Gastroesophageal sphincter (tissue), 4 donors: ENCODE data around the gene MFF. TPM values are rescaled to one million over a fixed set of nuclear protein-coding genes. Genes with fewer than 3 reads are reported as not detected.

Experiments used
- ATAC-seq: fragments of 150-250 bp; one replicate; pipeline ENCODE4 v1.9.1; 2016; ENCODE audit warnings: mild to moderate bottlenecking, moderate library complexity
- H3K27ac ChIP-seq, 4 donors: fragments of 200-600 bp; sonication (generic) in 3 of 4; 1 replicate in 3 of 4; 2 replicates in 1 of 4; pipeline ENCODE4 v1.5.1; 2016 to 2019
- H3K27me3 ChIP-seq: fragments of 200-600 bp; sonication (generic); one replicate; pipeline ENCODE4 v1.5.1; 2019
- H3K36me3 ChIP-seq, 2 donors: fragments of 200-600 bp; sonication (generic); one replicate each; pipeline ENCODE4 v1.5.1; 2019; ENCODE audit warnings: control low read depth in 1 of 2
- H3K4me1 ChIP-seq, 3 donors: fragments of 200-600 bp; sonication (generic); 1 replicate in 2 of 3; 2 replicates in 1 of 3; pipeline ENCODE4 v1.5.1; 2016 to 2019; ENCODE audit warnings: control low read depth in 2 of 3
- H3K4me3 ChIP-seq, 2 donors: fragments of 200-600 bp; sonication (generic); one replicate each; pipeline ENCODE4 v1.5.1; 2019; ENCODE audit warnings: mild to moderate bottlenecking in 1 of 2, moderate library complexity in 1 of 2
- H3K9me3 ChIP-seq, 3 donors: fragments of 200-600 bp; sonication (generic); one replicate each; pipeline ENCODE4 v1.5.1; 2017 to 2019; ENCODE audit warnings: control low read depth in 2 of 3
- EP300 ChIP-seq: sonication (generic); formaldehyde crosslinking; IDR thresholded peaks from one replicate; pipeline ENCODE4 v1.6.1; 2017; ENCODE audit warnings: antibody characterized with exemption, mild to moderate bottlenecking
- POLR2A ChIP-seq, 2 donors: fragments of 450-650 bp; IDR thresholded peaks; one replicate each; pipeline ENCODE4 v1.6.1; 2017; ENCODE audit warnings: antibody characterized with exemption in 2 of 2, mild to moderate bottlenecking in 2 of 2, moderate library complexity in 1 of 2
- POLR2AphosphoS5 ChIP-seq: sonication (generic); formaldehyde crosslinking; IDR thresholded peaks from one replicate; pipeline ENCODE4 v1.6.1; 2017; ENCODE audit warnings: antibody characterized with exemption
- WGBS, 2 donors: methylation state at CpG; one replicate each; pipeline ENCODE4 v1.1.5; 2018; ENCODE audit warnings: low coverage in 1 of 2; 5-methylcytosine and 5-hydroxymethylcytosine counted together
- total RNA-seq, 4 donors: library from RNA; depleted of rRNA; stranded (reverse); fragments of >200 nt; gene quantifications; one replicate each; pipeline ENCODE4 v1.1.0, GENCODE V29; 2016
- TF ChIP-seq, protein P1 (sequence below), 4 experiments: fragments of 200-600 bp in 2 of 4; fragments of 450-650 bp in 2 of 4; sonication (generic) in 1 of 4; IDR thresholded peaks; one replicate each; pipeline ENCODE4 v1.5.1; 2017 to 2019; ENCODE audit warnings: antibody characterized with exemption in 4 of 4, mild to moderate bottlenecking in 2 of 4, moderate library complexity in 2 of 4

MFF gene
- total RNA-seq, 4 donors from 2014 or later, result 106 to 140 (median 118) TPM

- 83 to 93% methylated on average over 2 of the region's 2 CpGs for WGBS, 2 donors
- H3K4me3 ChIP-seq, result no peak overlapping the region
- H3K36me3 ChIP-seq, result peaks cover 0 to 60% of the 10 kb centered on the region in 2 donors
- TF ChIP-seq, protein P1, sequence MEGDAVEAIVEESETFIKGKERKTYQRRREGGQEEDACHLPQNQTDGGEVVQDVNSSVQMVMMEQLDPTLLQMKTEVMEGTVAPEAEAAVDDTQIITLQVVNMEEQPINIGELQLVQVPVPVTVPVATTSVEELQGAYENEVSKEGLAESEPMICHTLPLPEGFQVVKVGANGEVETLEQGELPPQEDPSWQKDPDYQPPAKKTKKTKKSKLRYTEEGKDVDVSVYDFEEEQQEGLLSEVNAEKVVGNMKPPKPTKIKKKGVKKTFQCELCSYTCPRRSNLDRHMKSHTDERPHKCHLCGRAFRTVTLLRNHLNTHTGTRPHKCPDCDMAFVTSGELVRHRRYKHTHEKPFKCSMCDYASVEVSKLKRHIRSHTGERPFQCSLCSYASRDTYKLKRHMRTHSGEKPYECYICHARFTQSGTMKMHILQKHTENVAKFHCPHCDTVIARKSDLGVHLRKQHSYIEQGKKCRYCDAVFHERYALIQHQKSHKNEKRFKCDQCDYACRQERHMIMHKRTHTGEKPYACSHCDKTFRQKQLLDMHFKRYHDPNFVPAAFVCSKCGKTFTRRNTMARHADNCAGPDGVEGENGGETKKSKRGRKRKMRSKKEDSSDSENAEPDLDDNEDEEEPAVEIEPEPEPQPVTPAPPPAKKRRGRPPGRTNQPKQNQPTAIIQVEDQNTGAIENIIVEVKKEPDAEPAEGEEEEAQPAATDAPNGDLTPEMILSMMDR (IDR thresholded peaks at IDR 0.05), result no peak
- TF ChIP-seq POLR2A (IDR thresholded peaks at IDR 0.05), result no peak
- no peak for TF ChIP-seq EP300
- no peak for TF ChIP-seq POLR2AphosphoS5
- H3K27me3 ChIP-seq, result no peaks in the 10 kb centered on the region
- no peak for ATAC-seq
- H3K9me3 ChIP-seq, result no peaks in the 10 kb centered on the region
- no peak overlapping the region for H3K27ac ChIP-seq
- H3K4me1 ChIP-seq, result no peaks in the 10 kb centered on the region
Observed at GRCh38 chr2:227341553-227341952, 16.5 kb downstream of the MFF start.

DNA sequence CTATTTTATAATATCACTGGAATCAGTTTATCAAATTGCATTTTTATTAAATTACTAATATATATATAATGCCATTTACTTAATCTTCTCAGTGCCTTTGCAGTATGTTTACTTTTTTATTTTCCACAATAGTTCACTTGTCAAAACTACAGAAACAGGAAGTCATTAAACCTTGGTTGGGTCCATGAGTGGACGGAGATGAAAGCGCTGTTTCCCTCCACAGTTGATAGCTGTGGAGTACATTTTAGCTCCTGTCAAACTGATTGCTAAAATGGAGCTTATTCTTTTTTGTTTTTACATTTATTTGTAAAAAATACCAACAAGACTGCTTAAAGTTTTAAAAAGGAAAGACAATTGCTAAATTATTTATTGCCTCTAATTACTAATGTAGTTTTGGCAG, 19.2 kb downstream of the MFF start:
- H3K27ac ChIP-seq, result no peak overlapping the region
- peaks cover 0 to 70% of the 10 kb centered on the region in 2 donors for H3K36me3 ChIP-seq
- TF ChIP-seq POLR2A (IDR thresholded peaks at IDR 0.05), result no peak
- TF ChIP-seq, protein P1 (IDR thresholded peaks at IDR 0.05), result no peak
- no peak for TF ChIP-seq POLR2AphosphoS5
- no peak for TF ChIP-seq EP300
- 84 to 100% methylated on average over 2 of the region's 2 CpGs for WGBS, 2 donors
- no peaks in the 10 kb centered on the region for H3K9me3 ChIP-seq
- ATAC-seq, result no peak
- no peak overlapping the region for H3K4me3 ChIP-seq
- H3K4me1 ChIP-seq, result no peaks in the 10 kb centered on the region
- no peaks in the 10 kb centered on the region for H3K27me3 ChIP-seq

DNA sequence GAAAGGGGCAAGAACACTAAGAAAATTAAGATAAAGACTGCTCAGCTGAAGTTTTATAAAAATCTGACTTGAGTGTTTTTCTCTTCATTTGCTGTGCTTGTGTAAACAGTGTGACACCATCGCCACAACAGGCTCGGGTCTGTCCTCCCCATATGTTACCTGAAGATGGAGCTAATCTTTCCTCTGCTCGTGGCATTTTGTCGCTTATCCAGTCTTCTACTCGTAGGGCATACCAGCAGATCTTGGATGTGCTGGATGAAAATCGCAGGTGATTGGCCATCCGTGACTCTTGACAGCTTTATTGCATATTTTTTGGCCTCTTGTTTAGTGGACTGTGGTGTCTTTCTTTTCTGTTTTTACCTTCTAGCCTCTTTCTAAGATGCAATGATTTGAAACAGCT, 22.1 kb downstream of the MFF start:
- Histone ChIP-seq H3K9me3 (no peaks in the 10 kb centered on the region), H3K27me3 (no peaks in the 10 kb centered on the region), H3K36me3 (peaks cover 0 to 47% of the 10 kb centered on the region in 2 donors), H3K4me1 (no peaks in the 10 kb centered on the region), H3K4me3 (no peak overlapping the region), H3K27ac (no peak overlapping the region)
- TF ChIP-seq POLR2A (IDR thresholded peaks at IDR 0.05), result no peak
- no peak for TF ChIP-seq POLR2AphosphoS5
- TF ChIP-seq, protein P1 (IDR thresholded peaks at IDR 0.05), result no peak
- TF ChIP-seq EP300, result no peak
- WGBS, 2 donors, result 83 to 100% methylated on average over 3 to 7 of the region's 7 CpGs
- ATAC-seq, result no peak

- no peak for ATAC-seq
- H3K27ac ChIP-seq, result no peak overlapping the region
- no peaks in the 10 kb centered on the region for H3K27me3 ChIP-seq
- H3K9me3 ChIP-seq, result no peaks in the 10 kb centered on the region
- TF ChIP-seq POLR2A (IDR thresholded peaks at IDR 0.05) (no peak), POLR2AphosphoS5 (no peak), EP300 (no peak)
- TF ChIP-seq, protein P1 (IDR thresholded peaks at IDR 0.05), result no peak
- H3K4me1 ChIP-seq, result no peaks in the 10 kb centered on the region
- peaks cover 0 to 46% of the 10 kb centered on the region in 2 donors for H3K36me3 ChIP-seq
- 92 to 100% methylated on average over 1 to 2 of the region's 2 CpGs for WGBS, 2 donors
- no peak overlapping the region for H3K4me3 ChIP-seq
Observed at GRCh38 chr2:227348324-227348723, 23.3 kb downstream of the MFF start.

GRCh38 chr2:227349989-227350612, 25.1 kb downstream of the MFF start:
- peaks cover 0 to 41% of the 10 kb centered on the region in 2 donors for H3K36me3 ChIP-seq
- TF ChIP-seq, protein P1 (IDR thresholded peaks at IDR 0.05), result no peak
- TF ChIP-seq EP300, result no peak
- TF ChIP-seq POLR2AphosphoS5, result no peak
- no peak for TF ChIP-seq POLR2A (IDR thresholded peaks at IDR 0.05)
- no peaks in the 10 kb centered on the region for H3K9me3 ChIP-seq
- H3K27me3 ChIP-seq, result no peaks in the 10 kb centered on the region
- no peak for ATAC-seq
- no peaks in the 10 kb centered on the region for H3K4me1 ChIP-seq
- H3K27ac ChIP-seq, result no peak overlapping the region
- H3K4me3 ChIP-seq, result no peak overlapping the region
- 79 to 90% methylated on average over 6 to 7 of the region's 7 CpGs for WGBS, 2 donors
